K562 (cell line): ENCODE results near the gene MYH7B. TPM values are rescaled to one million over a fixed set of nuclear protein-coding genes. Genes with fewer than 3 reads are reported as not detected.

Experiments
- CHD2 ChIP-seq: IDR thresholded peaks from 2 replicates; pipeline ENCODE4 v1.6.1; 2011; ENCODE audit warnings: low read depth, low read length
- ESRRA ChIP-seq: fragments of 450-650 bp; IDR thresholded peaks from 2 replicates; pipeline ENCODE4 v1.6.1; 2014; ENCODE audit warnings: low read depth, mild to moderate bottlenecking, moderate library complexity, borderline replicate concordance
- HDAC1 ChIP-seq, 2 experiments: fragments of 450-650 bp; IDR thresholded peaks; 2 replicates each; pipeline ENCODE4 v1.6.1; 2016 to 2017; ENCODE audit warnings: inconsistent platforms in 1 of 2, mild to moderate bottlenecking in 1 of 2, moderate library complexity in 1 of 2
- NR1H2 ChIP-seq: sonication (generic); formaldehyde crosslinking; IDR thresholded peaks from 2 replicates; pipeline ENCODE4 v1.4.0; 2020; ENCODE audit warnings: mild to moderate bottlenecking, missing genetic modification reagents
- POLR2B ChIP-seq: fragments of 450-650 bp; IDR thresholded peaks from 2 replicates; pipeline ENCODE4 v1.6.1; 2018; ENCODE audit warnings: low read depth; ENCODE audit not compliant: partially characterized antibody
- SIN3A ChIP-seq, 2 experiments: fragments of 150-350 bp in 1 of 2; IDR thresholded peaks; 2 replicates each; pipeline ENCODE4 v1.6.1; 2011 to 2016; ENCODE audit warnings: borderline replicate concordance in 2 of 2, low read depth in 2 of 2, low read length in 2 of 2, mild to moderate bottlenecking in 2 of 2, moderate library complexity in 2 of 2; ENCODE audit not compliant: control insufficient read depth in 1 of 2
- ZBTB40 ChIP-seq, 2 experiments: fragments of 450-650 bp in 1 of 2; sonication (generic) in 1 of 2; formaldehyde crosslinking in 1 of 2; IDR thresholded peaks; 2 replicates each; pipeline versions ENCODE4 v1.7.1 to v1.9.0; 2016 to 2022; ENCODE audit warnings: inconsistent platforms in 1 of 2, mild to moderate bottlenecking in 1 of 2, missing genetic modification reagents in 1 of 2
- ZC3H8 ChIP-seq: fragments of 450-650 bp; IDR thresholded peaks from 2 replicates; pipeline ENCODE4 v1.6.1; 2017
- ZNF274 ChIP-seq: IDR thresholded peaks from 2 replicates; pipeline ENCODE4 v1.6.1; 2011; ENCODE audit warnings: low read depth, mild to moderate bottlenecking, low read length, moderate library complexity, borderline replicate concordance
- polyA plus RNA-seq, 8 experiments: library from polyadenylated mRNA; depleted of rRNA in 4 of 8; stranded (reverse) in 5 of 8; unstranded in 3 of 8; fragments of >200 nt; fragmentation: Nextera tagmentation in 2 of 8; fragmentation: Illumina TruSeq in 1 of 8; extraction: Ambion mirVana in 2 of 8; extraction: Trizol in 1 of 8; gene quantifications; 2 replicates each; pipeline versions ENCODE4 v1.2.1 to v1.2.3, GENCODE V29; 2011 to 2014; ENCODE audit warnings: inconsistent platforms in 1 of 8, missing spikeins in 1 of 8
- total RNA-seq, 7 experiments: library from RNA; depleted of rRNA in 6 of 7; stranded (reverse); fragments of >200 nt in 6 of 7; fragmentation: Illumina TruSeq in 2 of 7; extraction: Trizol in 2 of 7; gene quantifications; 2 replicates each; pipeline versions ENCODE4 v1.2.1 to v1.2.3, GENCODE V29; 2011 to 2021; ENCODE audit warnings: low replicate concordance in 1 of 7
- TF ChIP-seq, protein P1 (sequence below), 3 experiments: IDR thresholded peaks in 2 of 3; conservative IDR thresholded peaks in 1 of 3; 2 replicates each; pipeline ENCODE4 v1.5.1; 2011 to 2012; ENCODE audit warnings: low read length in 3 of 3, mild to moderate bottlenecking in 3 of 3, control low read depth in 2 of 3, improper control_type of control experiment in 1 of 3, inconsistent platforms in 1 of 3, low read depth in 1 of 3, mixed read lengths in 1 of 3, moderate library complexity in 1 of 3; ENCODE audit not compliant: insufficient read depth in 2 of 3
- TF ChIP-seq, protein P2 (sequence below): fragments of 200-800 bp; sonication (Bioruptor generic); IDR thresholded peaks from 2 replicates; pipeline ENCODE4 v1.6.1; 2017; ENCODE audit warnings: missing genetic modification characterization, missing compliant biosample characterization

The MYH7B gene
- total and polyA plus RNA-seq, 9 of the 15 experiments (the other 6 are each of a cell fraction or from before 2014, with no cell fraction given), result 0.07 to 0.34 (median 0.13) TPM; not detected in 3

DNA sequence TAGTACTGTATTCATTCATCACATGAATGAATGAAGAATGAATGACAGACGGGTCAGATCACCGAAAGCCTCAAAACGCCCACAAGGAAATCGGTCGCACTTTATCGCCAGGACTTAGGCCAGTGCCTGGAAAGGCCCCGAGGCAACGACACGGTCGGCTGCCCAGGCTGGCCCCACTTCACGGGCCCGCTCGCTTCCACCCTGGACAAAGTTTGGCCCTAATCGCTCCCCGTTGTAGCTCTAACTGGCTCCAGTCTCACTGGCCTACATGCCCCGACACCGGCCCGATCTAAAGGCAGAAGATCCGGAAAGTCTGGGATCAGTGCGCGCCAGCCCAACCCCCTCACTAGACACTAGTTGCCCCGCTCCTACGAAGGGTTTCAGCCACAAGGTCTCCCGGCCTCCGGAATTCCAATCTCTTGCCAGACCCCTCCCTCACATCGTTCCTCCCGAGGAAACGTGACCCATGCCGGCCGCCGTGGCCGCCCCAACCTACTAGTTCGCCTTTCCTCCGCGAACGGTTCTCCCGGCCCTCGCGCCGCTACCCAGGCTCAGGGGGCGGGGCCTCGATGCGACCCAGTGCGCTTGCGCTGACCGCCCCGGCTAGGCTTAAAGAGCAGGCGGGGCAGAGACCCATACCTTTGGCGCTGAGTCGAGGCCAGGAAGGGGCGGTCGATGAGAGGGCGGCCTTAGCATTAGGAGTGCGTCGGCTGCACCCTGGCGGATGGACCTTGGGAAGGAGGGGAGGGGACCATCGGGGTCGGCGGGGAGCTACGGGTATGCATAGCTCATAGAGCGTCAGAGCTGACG lies at the start of gene MYH7B, which contains the start of gene GSS (continued):
- TF ChIP-seq, protein P1, sequence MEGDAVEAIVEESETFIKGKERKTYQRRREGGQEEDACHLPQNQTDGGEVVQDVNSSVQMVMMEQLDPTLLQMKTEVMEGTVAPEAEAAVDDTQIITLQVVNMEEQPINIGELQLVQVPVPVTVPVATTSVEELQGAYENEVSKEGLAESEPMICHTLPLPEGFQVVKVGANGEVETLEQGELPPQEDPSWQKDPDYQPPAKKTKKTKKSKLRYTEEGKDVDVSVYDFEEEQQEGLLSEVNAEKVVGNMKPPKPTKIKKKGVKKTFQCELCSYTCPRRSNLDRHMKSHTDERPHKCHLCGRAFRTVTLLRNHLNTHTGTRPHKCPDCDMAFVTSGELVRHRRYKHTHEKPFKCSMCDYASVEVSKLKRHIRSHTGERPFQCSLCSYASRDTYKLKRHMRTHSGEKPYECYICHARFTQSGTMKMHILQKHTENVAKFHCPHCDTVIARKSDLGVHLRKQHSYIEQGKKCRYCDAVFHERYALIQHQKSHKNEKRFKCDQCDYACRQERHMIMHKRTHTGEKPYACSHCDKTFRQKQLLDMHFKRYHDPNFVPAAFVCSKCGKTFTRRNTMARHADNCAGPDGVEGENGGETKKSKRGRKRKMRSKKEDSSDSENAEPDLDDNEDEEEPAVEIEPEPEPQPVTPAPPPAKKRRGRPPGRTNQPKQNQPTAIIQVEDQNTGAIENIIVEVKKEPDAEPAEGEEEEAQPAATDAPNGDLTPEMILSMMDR (IDR thresholded peaks at IDR 0.05 in 2 of 3, conservative IDR thresholded peaks at IDR 0.05 in 1 of 3; ENCODE audit: insufficient read depth in 2 of 3, low read depth in 1 of 3, low read length in 3 of 3), result peak; percentile 61 to 73 (median 68); a peak in 5 of 6 replicates
- TF ChIP-seq POLR2B (peak; percentile 85), ZNF274 (no peak), ESRRA (peak; percentile 67), ZBTB40 (IDR thresholded peaks at IDR 0.05) (peak; percentile 37; the same call in 1 of the 2 replicates), ZBTB40 (CRISPR knock-in tag; IDR thresholded peaks at IDR 0.05) (no peak), NR1H2 (CRISPR knock-in tag) (peak; percentile 68; the same call in 1 of the 2 replicates), SIN3A (IDR thresholded peaks at IDR 0.05; ENCODE audit: borderline replicate concordance in 2 of 2, control insufficient read depth in 1 of 2, low read depth in 2 of 2, low read length in 2 of 2) (peak in 1 of 2 experiments; percentile 36; a peak in 1 of 4 replicates), CHD2 (no peak), ZC3H8 (no peak), HDAC1 (IDR thresholded peaks at IDR 0.05) (peak in 1 of 2 experiments; percentile 83; a peak in 2 of 4 replicates)
- TF ChIP-seq, protein P2, sequence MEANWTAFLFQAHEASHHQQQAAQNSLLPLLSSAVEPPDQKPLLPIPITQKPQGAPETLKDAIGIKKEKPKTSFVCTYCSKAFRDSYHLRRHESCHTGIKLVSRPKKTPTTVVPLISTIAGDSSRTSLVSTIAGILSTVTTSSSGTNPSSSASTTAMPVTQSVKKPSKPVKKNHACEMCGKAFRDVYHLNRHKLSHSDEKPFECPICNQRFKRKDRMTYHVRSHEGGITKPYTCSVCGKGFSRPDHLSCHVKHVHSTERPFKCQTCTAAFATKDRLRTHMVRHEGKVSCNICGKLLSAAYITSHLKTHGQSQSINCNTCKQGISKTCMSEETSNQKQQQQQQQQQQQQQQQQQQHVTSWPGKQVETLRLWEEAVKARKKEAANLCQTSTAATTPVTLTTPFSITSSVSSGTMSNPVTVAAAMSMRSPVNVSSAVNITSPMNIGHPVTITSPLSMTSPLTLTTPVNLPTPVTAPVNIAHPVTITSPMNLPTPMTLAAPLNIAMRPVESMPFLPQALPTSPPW (CRISPR knock-in tag), result peak; percentile 92
